Activated T-helper 1 cell treated with anti-CD3 and anti-CD28 coated beads, Interleukin-12 subunit alpha, Interleukin-12 subunit beta, Interleukin-2, Interleukin-4 antibody, amounts not matched to agents 30 ng/mL and 10 ng/mL and 1 ng/mL, durations not matched to agents 14 hours and 24 hours and 36 hours (primary cell): ENCODE measurements around the gene MOSPD3. TPM values are rescaled to one million over a fixed set of nuclear protein-coding genes. Genes with fewer than 3 reads are reported as not detected.

Experiments used
- DNase-seq: peaks from one replicate; pipeline ENCODE4 v3.0.0; 2021; ENCODE audit warnings: low spot score
- H3K27ac Mint-ChIP-seq: one replicate; pipeline ENCODE4 v1.8.0; 2021; ENCODE audit warnings: mild to moderate bottlenecking, mixed read lengths
- H3K27me3 Mint-ChIP-seq: one replicate; pipeline ENCODE4 v1.8.0; 2022; ENCODE audit warnings: mild to moderate bottlenecking, moderate library complexity, mixed read lengths; ENCODE audit not compliant: insufficient read depth
- H3K36me3 Mint-ChIP-seq: one replicate; pipeline ENCODE4 v1.8.0; 2021; ENCODE audit warnings: low read depth, mixed read lengths
- H3K4me1 Mint-ChIP-seq: one replicate; pipeline ENCODE4 v1.8.0; 2021; ENCODE audit warnings: low read depth, mixed read lengths
- H3K4me3 Mint-ChIP-seq: one replicate; pipeline ENCODE4 v1.8.0; 2021; ENCODE audit warnings: mild to moderate bottlenecking, moderate library complexity, mixed read lengths
- H3K9me3 Mint-ChIP-seq: one replicate; pipeline ENCODE4 v1.8.0; 2021; ENCODE audit warnings: mixed read lengths
- intact Hi-C: fragments of 100-400 bp; cut with micrococcal nuclease; formaldehyde crosslinking; loops from one replicate; pipeline ENCODE4 v1.15.1; 2024
- total RNA-seq: library from RNA; stranded (reverse); gene quantifications from 2 replicates; pipeline ENCODE4 v1.2.3, GENCODE V29; 2022

MOSPD3 gene
- total RNA-seq, 1 donor from 2014 or later, result 11.5 TPM

DNA sequence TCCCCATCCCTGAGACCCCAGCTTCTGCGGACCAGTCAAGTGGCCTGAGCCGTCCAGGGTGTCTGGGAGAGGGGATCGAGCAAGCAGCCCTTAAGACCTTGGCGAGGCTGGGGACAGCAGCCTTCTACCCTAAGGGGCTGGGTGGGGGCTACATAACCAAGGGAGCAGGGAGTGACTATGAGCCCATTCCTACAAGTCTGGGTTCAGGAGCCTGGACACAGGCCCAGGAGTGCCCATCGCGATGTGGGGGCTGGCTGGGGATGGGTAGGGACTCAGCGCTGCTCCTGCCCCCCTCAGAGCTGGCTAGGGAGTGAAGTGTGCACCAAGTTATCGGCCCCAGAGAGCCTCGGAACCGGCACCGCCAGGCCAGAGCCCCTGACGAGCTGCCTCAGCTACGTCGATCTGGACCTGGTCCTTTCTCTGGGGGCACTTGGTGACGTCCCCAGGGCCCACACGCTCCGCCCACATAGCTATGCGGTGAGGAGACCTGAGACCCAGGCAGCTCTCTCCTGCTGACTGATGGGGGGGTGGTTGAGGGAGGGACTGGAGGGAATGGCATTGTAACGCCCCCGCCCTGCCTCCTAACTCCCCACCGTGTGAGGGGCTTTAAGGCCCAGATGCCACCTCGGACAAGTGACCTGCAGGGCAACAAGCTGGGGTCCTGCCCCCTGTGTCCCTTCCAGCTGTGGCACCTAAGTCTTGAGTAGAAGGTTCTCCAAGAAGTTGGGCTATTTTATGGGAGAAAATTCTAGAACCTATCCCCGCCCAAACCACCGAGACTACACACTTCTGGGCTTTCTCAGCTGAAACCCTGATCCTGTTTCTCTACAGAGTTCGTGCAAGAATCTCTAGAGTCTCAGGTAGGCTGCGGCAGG lies 41.1 kb upstream of the MOSPD3 start:
- intact Hi-C loops, result loop anchor here (1.0 kb wide), 1 partner anchor 12 kb away; no protein-coding TSS in a partner anchor
- H3K27me3 Mint-ChIP-seq, result peaks cover 7% of the 10 kb centered on the region

DNA sequence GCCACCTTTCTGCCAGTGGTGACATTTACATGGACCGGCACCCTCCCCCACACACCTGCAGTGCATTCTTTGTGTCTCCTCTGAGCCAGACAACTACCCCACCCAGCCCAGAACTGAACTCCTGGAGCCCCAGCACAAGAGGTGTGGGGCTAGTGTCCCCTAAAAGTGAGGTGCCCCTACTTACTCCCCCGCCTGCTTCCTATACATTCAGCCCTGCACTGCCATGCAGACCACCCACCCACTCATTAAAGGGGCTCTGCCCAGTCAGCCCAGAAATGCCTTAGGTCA lies 40.6 kb upstream of the MOSPD3 start:
- Mint-ChIP-seq H3K4me3 (no peak overlapping the region), H3K27me3 (peaks cover 7% of the 10 kb centered on the region), H3K9me3 (no peaks in the 10 kb centered on the region), H3K4me1 (peaks cover 28% of the 10 kb centered on the region), H3K36me3 (peaks cover 6% of the 10 kb centered on the region), H3K27ac (no peak overlapping the region)
- no peak for DNase-seq
- intact Hi-C loops, result loop anchor here (1.0 kb wide), 1 partner anchor 12 kb away; no protein-coding TSS in a partner anchor

More for the DNA sequence above, 41.1 kb upstream of the MOSPD3 start:
- Mint-ChIP-seq H3K4me1 (peaks cover 28% of the 10 kb centered on the region), H3K27ac (no peak overlapping the region), H3K9me3 (no peaks in the 10 kb centered on the region), H3K36me3 (peaks cover 2% of the 10 kb centered on the region), H3K4me3 (no peak overlapping the region)
- DNase-seq, result no peak

DNA sequence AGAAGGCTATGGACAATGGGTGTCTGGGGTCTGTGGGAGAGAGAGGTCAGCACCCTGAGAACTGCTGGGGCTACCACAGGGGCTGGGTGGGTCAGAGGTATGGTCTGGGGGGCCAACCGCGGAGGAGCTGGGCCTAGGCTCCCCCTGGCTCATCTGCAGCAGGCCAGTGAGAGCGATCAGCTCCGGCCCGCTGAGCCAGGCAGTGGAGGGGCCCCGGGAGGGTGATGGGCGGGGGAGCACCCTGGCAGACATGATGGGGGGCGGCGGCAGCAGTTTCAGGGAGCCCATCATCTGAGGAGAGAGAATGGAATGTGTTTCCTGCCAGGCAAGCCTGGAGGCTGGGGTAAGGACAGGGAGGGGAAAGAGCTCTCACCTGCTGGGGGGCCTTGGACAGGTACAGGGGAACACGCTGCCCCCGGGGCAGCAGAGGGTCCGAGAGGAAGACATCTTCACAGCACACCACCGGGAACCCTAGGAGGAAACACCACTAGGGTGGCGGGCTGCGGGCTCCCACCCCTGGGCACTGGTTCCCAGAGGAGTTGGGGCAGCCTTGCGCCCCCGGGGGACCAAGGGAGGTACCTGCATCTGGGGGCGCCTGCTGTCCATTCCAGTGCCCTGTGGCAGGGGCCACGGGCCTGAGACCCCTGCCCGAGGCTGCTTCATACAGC lies 39.9 kb upstream of the MOSPD3 start:
- H3K9me3 Mint-ChIP-seq, result no peaks in the 10 kb centered on the region
- peaks cover 6% of the 10 kb centered on the region for H3K36me3 Mint-ChIP-seq
- no peak for DNase-seq
- intact Hi-C loops, result no loop called here
- H3K4me1 Mint-ChIP-seq, result peaks cover 24% of the 10 kb centered on the region
- no peak overlapping the region for H3K4me3 Mint-ChIP-seq
- no peak overlapping the region for H3K27ac Mint-ChIP-seq
- H3K27me3 Mint-ChIP-seq, result peaks cover 7% of the 10 kb centered on the region

DNA sequence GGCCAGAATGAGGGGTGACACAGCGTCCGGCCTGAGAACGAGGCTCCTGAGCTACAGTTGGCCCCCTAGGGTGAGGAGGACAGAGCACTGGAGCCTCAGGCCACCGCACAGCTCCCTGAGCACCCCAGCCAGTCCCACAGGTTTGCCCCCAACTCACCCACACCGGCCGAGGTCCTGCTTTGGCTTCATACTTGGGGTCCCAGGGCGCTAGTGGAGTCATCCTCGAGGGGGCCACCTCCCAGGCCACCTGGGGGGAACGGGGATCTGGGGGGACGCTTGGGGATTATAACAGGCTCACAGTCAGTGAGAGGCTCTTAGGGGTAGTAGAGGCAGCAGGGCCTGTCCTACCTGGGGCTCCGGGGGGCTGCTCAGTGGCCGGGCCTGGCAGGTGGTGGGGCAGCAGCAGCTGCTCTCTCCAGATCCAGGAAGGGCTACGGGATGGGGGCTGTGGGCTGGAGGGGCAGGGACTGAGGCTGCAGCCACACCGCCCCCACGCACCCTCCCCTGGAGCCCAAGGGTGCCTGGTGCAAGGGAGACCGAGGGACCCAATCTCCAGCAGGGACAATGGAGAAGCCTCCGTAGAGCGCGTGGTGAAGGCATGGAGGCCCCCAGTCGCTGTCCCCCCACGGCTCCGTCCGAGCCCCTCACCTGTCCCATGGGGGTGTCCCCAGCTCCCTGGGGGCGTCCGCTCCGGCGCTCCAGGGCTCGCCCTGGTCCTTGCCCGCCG lies 39.2 kb upstream of the MOSPD3 start:
- no peak for DNase-seq
- Mint-ChIP-seq H3K4me3 (no peak overlapping the region), H3K27me3 (peaks cover 7% of the 10 kb centered on the region), H3K36me3 (peaks cover 6% of the 10 kb centered on the region), H3K4me1 (peaks cover 17% of the 10 kb centered on the region), H3K27ac (no peak overlapping the region), H3K9me3 (no peaks in the 10 kb centered on the region)
- intact Hi-C loops, result no loop called here

DNA sequence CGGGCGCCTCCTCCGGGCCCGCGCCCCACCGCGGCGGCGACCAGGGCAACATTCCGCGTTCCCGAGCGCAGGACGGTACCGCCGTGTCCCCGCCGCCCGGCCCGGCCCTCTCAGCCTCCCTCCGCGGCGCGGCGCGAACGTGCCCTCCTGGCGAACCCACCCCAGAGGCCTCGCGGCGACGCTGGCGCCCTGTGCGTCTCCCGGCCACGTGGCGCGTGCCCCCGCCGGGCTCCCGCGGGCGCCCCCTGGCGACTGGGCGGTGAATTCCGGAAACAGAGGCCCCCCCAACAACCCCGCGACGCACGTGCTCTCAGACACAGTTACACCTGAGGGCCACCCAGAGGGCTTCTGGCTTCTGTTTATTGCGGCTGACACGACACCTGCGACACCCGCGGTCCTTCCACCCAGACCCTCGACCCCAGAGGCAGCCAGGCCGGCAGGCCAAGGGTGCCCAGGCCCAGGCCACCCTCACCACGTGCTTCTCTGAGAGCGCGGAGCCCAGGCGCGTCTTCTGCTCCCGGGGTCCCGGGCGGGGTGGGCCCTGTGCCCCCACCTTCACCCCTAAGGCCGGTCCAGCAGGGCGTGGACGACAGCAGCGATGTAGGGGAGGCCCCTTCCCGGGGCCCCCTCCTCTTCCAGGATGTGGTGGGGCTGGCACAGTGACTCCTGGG lies 38.5 kb upstream of the MOSPD3 start, which contains the start of gene SAP25:
SAP25 (minus strand) TSS at position 210 of the 671 bp plus-strand sequence; CDS start at position 52, 158 bp downstream.
- Mint-ChIP-seq H3K4me3 (no peak within 1 kb of the TSS), H3K9me3 (no peaks in the 10 kb centered on the region), H3K27ac (no peak within 1 kb of the TSS), H3K36me3 (peaks cover 7% of the 10 kb centered on the region), H3K27me3 (peaks cover 7% of the 10 kb centered on the region), H3K4me1 (peaks cover 12% of the 10 kb centered on the region)
- intact Hi-C loops, result no loop called here
- no peak for DNase-seq

DNA sequence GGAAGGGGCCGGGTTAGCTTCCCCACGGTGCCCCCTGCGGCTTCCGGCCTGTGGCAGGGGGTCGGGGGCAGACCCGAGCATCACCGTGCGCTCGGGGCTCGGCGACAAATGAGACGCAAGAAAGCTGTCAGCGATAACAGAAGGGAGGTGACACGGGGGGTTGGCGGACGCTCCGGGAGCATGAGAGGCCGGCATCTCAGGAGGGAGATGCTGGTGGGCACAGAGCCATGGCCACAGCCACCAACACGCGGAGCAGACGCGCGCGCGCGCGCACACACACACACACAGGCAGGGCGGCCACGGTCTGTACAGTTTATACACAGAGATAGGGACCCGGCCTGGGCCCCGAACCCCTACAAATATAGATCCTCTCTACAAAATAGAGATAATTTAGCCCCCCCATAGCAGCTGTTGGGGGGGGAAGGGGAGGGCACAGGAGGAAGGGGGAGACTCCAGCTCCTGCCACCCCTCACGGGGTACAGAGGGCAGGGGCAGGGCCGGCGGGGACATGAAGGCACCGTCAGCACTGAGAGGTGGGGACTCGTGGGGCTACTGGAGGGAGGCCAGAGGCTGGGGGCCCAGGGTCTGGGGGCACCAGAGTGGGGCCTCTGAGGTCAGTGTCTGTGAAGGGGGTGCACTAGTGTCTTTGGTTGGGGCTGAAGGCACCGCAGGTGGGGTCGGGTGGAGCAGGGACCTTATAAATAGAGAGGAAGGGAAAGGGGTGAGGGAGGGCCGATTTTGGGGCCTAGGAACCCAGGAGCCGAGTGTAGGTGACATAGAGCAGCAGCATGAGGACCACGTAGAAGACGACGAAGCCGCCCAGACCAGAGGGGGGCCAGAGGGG lies 37.8 kb upstream of the MOSPD3 start:
- H3K4me1 Mint-ChIP-seq, result peaks cover 5% of the 10 kb centered on the region
- H3K4me3 Mint-ChIP-seq, result no peak overlapping the region
- no peak overlapping the region for H3K27ac Mint-ChIP-seq
- H3K27me3 Mint-ChIP-seq, result peaks cover 4% of the 10 kb centered on the region
- intact Hi-C loops, result no loop called here
- H3K9me3 Mint-ChIP-seq, result no peaks in the 10 kb centered on the region
- no peak for DNase-seq
- H3K36me3 Mint-ChIP-seq, result peaks cover 10% of the 10 kb centered on the region

DNA sequence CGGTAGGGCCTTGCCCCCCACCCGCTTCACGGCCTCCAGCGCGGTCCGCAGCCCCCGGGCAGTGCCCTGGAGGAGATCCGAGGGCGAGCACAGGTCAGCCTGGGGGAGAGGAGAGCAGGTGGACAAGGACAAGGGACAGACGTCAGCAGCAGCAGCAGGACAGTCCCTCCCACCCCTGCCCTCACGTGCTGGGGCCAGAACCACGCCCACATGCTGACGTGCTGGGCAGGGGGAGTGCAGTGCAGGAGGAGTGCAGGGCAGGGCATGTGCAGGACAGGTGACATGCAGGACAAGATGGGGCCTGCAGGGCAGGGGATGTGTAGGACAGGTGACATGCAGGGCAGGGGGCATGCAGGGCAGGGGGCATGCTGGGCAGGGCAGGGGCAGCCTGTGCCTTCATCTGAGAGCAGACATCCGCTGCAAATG lies 37.1 kb upstream of the MOSPD3 start:
- no peak overlapping the region for H3K27ac Mint-ChIP-seq
- intact Hi-C loops, result no loop called here
- H3K4me3 Mint-ChIP-seq, result no peak overlapping the region
- DNase-seq, result no peak
- no peaks in the 10 kb centered on the region for H3K9me3 Mint-ChIP-seq
- H3K36me3 Mint-ChIP-seq, result peaks cover 10% of the 10 kb centered on the region
- peaks cover 5% of the 10 kb centered on the region for H3K4me1 Mint-ChIP-seq
- peaks cover 4% of the 10 kb centered on the region for H3K27me3 Mint-ChIP-seq

DNA sequence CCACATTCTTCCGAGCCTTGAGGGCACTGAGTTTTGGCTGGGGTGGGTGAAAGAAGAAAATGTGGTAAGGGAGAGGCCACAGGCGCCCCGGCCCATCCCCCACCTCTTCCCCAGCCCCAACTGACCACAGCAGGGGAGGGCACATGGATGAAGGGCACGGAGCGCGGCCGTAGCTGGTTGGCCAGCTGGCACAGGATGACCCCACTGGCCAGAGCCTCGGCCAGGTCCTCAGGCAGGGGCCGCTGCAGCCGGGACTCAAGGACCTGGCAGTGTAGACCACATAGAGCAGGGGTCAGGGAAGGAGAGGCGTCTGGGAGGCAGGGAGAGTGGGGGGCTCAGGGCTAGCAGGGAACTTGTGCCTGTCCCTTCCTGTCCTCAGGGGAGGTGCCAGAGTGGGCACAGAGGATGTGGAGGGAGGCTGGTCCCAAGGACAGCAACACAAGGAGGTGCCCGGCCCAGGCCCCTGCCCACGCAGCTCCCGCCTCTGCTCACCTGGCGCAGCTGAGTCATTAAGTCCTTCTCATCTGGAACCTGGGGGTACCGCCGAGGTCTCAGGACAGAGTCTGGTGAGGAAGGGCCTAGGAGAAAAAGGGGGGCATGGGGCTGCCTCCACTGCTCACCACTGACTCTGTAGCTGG lies 36.5 kb upstream of the MOSPD3 start:
- Mint-ChIP-seq H3K36me3 (peaks cover 10% of the 10 kb centered on the region), H3K27ac (no peak overlapping the region), H3K9me3 (no peaks in the 10 kb centered on the region), H3K4me1 (peaks cover 5% of the 10 kb centered on the region), H3K27me3 (no peaks in the 10 kb centered on the region), H3K4me3 (no peak overlapping the region)
- intact Hi-C loops, result no loop called here
- DNase-seq, result no peak

DNA sequence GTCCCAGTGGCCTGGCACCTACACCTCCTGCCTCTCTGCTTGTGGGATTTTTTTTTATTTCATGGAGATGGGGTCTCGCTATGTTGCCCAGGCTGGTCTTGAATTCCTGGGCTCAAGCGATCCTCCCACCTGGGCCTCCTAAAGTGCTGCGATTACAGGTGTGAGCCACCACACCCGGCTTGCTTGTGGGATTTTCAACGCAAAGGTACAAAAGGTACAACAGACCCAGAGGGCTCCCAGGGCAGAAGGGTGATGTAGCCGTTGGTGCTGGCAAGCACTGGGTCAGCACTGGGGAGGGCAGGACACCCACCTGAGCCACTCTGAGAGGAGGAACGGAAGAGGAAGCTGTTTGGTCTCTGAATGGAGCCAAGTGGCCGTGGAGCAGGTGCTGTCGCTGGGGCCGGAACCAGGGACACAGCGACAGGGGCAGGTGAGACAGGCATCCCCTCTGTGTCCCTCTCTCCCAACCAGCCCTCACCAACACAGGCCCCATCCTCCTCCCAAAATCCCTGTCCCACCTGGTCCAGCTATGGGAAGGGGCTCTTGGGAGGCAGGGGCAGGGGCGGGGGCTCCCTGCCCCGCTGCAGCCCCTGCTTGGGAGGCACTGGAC lies 35.9 kb upstream of the MOSPD3 start:
- peaks cover 5% of the 10 kb centered on the region for H3K4me1 Mint-ChIP-seq
- H3K27ac Mint-ChIP-seq, result no peak overlapping the region
- H3K36me3 Mint-ChIP-seq, result peaks cover 10% of the 10 kb centered on the region
- no peak overlapping the region for H3K4me3 Mint-ChIP-seq
- DNase-seq, result no peak
- H3K27me3 Mint-ChIP-seq, result no peaks in the 10 kb centered on the region
- intact Hi-C loops, result no loop called here
- H3K9me3 Mint-ChIP-seq, result no peaks in the 10 kb centered on the region

DNA sequence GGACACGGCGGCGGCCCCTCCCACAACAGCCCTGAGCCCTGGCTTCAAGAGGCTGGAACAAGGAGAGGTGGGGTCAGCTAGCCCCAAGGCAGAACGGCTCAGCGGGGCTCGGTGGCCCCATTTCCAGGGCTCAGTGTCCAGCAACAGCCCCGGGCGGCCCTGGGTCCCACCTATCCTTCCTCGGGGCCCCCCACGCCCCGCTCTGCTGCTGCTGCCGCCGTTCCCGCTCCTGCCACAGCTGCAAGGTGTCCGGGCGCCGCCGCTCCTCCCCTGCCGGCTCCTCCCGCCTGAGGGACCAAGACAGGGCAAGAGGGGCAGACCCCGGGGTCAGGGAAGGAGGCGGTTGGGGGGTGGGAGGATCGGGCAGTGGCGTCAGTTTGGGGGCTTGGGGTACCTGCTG lies 35.2 kb upstream of the MOSPD3 start:
- Mint-ChIP-seq H3K27me3 (no peaks in the 10 kb centered on the region), H3K4me1 (peaks cover under 1% of the 10 kb centered on the region), H3K27ac (no peak overlapping the region), H3K4me3 (no peak overlapping the region), H3K9me3 (no peaks in the 10 kb centered on the region), H3K36me3 (peaks cover 10% of the 10 kb centered on the region)
- intact Hi-C loops, result no loop called here
- no peak for DNase-seq

DNA sequence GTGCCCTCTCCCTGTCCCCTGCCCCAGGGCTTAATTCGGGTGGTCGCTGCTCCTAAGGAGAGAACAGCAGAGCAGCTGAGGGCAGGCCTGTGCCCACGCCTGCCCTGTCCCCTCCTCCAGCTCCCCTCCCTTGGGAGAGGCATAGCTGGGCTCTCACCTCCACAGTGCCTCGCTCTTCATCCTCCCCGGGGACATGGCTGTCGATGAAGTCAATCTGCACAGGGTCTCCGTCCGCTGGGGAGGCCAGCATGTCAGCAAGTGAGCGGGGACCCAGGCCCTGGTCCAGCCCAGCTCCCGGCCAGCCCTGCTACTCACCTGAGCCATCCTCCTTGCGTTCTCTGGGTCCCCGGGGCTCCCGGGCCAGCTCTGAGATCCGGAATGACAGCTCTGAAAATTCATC lies 34.8 kb upstream of the MOSPD3 start:
- intact Hi-C loops, result no loop called here
- no peak for DNase-seq
- Mint-ChIP-seq H3K36me3 (peaks cover 10% of the 10 kb centered on the region), H3K9me3 (no peaks in the 10 kb centered on the region), H3K4me1 (no peaks in the 10 kb centered on the region), H3K27ac (no peak overlapping the region), H3K27me3 (no peaks in the 10 kb centered on the region), H3K4me3 (no peak overlapping the region)
